Measurements from ENCODE around the gene MAP2K3.

Gene MAP2K3

DNA sequence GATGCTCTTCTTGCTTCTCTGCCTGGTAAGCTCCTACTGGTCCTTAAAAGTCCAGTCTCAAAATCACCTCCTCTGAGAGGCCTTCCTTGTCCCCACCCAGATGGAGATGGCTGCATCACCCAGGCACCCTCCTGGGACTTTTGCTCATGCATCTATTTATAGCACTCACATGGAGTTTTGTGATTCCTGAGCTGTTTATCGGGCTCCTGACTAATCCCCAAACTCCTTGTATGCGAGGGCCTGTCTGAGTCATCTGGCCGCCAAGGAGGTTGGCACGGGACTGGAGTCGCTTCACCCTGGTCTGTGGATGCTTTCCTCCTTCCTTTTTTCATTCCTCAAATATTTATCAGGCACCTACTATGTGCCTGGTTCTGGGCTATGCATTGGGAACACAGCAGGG, 2.3 kb upstream of the MAP2K3 start:
- no peak for DNase-seq (ENCODE audit: low read depth in 2 of 2, low spot score in 1 of 2)

DNA sequence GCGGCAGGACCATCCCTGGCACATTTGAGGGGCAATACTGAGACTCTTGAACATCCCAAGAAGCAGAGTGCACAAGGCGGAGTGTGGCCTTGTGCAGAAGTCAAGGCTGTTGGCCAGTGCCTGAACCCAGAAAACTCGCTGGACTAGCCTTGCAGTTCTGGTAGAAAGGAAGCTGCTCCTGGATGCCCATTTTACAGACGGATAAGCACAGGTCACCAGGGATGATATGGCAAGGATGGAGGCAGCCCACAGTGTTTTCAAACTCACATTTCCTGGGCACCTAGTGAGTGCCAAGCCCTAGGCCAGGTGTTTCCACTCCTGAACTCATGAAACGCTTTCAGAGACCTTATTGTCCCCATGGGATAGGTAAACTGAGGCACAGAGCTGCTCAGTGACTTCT, 1.7 kb upstream of the MAP2K3 start:
- no peak for DNase-seq (ENCODE audit: low read depth in 2 of 2, low spot score in 1 of 2)

DNA sequence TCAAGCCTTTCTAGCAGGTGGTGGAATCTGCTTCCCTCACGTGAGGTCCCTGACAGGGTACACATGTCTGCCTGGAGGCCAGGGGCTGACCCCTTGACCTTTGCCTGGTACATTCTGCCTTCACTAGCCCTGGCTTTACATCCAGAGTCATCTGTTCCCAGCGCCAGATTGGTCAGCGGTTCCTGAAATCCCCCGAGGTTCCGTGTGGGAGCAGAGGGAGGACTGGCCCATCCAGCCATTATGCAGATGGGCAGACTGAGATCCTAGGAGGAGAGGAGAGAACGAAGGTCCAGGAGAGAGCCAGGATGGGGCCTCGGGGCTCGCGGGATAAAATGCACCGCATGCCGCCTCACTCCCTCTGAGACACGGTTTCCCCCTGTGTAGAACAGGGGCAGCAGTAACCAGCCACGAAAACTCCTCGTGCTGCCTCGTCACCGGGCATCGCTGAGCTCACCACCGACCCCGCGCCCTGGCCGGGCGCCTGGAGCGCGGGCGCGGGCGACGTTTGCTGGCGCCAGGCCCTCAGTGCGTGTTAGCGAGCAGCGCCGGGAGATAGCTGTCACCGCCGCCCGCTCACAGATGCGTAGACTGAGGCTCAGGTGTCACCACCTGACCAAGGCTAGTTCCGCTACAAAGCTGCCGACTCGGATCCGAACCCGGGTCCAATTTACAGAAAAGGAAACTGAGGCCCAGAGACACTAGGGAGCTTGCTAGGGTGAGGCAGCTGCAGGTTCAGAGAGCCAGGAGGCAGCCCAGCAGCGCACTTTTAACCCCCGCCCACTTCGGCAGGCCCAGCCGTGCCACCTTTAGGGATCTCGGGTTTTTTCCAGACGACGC, 811 bp upstream of the MAP2K3 start:
- DNase-seq (ENCODE audit: low read depth in 2 of 2, low spot score in 1 of 2) = no peak

DNA sequence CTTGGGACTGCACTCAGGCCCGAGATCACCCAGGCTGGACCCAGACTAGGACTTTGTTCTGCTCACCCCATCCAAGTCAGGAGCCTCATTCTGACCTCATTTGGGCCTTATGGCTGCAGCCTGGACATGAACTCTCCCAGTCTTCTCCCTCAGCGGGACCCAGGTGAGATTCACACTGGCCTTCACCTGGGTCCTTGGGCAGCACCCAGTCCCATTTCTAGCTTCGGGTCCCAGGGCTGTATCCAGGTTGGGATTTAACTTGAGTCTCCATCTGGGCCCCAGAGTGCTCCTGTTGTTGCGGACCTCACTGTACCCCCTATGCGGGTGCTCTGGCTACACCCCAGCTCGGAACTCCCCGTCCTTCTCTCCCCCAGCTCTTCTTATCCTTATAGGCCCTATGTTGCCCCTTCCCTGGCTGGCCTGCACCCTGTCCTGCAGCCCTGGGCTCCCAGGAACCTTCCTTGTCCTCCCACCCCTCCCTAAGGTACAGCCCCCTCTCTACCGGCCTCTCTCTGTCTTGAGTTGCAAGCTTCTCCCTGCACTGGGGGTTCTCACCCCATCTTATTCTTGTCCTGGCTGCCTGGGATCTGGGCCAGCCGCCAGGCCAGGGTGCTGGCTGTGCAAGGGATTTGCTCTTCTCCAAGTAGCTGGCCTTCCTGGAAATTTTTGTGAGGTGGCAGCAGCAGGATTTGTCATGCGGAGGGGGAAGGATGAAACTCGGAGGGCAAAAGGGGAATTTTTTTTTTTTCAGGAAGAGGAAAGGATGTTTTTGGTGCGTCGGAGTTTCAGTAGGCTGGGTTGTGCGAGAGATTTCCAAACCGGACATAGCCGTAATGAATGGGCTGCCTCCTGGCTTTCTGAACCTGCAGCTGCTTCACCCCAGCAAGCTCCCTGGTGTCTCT, 904 bp downstream of the MAP2K3 start:
- DNase-seq (ENCODE audit: low read depth in 2 of 2, low spot score in 1 of 2) = no peak

DNA sequence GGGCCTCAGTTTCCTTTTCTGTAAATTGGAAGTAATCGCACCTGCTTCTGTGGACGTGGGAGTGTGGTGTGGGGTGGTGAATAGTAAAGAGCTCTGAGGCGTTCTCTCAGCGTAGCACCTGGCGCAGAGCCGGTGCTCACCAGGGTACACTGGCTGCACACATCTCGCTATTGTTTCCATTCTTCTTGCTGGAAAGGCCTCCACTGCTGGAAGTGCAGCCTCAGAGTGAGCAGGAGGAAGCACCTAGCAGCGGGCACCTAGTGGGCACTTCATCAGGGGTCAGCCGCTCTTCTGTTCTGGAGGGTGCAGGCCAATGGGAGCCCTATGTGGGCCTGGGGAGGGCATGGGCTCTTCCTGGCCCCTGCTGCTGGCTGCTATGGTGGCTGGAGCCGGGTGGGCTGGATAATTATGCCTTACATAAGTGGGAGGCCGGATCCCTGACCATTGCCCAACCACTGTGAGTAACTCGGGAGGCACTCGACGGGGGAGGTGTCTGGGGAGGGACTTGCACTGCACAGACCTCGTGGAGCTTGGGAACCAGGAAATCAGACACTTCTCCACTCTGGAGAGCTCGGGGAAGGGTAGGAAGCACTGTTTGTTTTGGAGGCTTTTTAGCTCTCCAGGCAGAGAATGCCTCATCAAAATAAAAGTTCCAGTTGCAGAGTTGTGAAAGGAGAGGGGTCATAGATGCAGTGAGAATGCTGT, 1.7 kb downstream of the MAP2K3 start:
- no peak for DNase-seq (ENCODE audit: low read depth in 2 of 2, low spot score in 1 of 2)

DNA sequence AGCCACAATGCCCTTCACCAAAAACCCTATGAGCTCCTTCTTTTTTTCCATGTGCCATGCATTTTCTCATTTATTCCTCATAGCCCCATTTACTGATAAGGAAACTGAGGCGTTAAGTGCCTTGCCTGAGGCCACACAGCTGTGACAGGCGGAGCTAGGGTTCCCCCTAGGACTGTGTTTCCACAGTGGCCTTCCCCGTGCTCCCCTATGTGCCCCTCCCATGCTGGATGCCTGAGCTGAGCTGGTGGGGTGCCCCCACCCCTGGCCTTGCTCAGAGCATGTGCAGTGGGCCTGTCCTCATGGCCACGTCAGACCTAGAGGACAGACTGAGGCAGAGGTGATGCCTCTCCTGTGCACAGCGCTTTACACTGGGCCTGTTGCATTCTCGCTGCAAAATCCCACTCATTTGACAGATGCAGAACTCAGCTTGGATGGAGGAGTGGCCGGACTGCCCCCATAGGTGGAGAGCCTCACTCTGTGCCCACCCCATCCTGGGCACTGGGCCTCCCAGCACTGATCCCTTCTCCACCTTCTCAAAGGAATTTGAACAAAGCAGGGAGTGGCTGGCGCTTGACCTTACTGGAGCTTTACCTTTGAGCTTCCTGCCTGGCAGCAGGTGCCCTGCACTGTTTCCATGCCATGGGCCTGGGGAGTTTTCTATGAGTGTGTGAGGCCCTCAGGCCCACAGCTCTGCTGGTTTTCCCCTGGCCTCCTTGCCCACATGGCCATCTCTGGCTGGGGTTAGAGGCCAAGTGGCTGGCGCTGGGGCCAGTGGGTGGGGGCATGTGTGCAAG, 2.6 kb downstream of the MAP2K3 start:
- DNase-seq (ENCODE audit: low read depth in 2 of 2, low spot score in 1 of 2) = no peak

DNA sequence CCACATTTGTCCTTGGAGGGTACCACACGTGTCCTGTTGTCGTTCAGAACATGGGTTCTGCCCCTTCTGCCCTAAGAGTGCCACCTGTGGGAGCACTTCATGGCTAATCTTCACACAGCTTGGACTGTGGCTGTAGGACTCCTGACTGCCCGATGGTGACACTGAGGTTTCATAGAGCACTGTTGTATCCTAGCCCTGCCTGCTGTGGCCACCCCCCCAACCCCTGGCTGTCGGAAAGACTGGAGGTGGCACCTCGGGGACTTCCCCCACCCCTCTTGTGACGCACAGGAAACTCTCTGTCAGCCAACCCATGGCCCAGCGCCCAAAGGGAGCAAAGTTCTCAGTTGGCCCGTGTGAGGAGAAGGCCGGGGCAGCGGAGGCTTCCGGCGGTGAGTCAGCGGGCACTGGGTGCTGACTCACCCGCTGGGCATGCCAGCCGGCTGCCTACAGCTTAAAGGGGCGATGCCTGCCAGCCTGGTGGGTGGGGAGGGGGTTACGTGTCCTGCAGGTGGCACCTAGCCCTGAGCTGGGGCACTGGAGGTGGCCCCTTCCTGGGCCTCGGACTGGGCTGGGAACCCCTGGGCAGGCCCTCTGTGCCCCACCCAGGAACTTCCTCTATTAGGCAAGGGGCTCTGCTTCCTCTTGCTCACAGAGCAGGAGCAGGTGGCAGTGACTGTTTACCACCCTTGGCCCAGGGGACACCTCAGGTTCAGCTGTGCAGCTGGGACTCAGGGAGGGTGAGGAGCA, 3.4 kb downstream of the MAP2K3 start:
- DNase-seq (ENCODE audit: low read depth in 2 of 2, low spot score in 1 of 2) = peak; percentile 91 to 95

DNA sequence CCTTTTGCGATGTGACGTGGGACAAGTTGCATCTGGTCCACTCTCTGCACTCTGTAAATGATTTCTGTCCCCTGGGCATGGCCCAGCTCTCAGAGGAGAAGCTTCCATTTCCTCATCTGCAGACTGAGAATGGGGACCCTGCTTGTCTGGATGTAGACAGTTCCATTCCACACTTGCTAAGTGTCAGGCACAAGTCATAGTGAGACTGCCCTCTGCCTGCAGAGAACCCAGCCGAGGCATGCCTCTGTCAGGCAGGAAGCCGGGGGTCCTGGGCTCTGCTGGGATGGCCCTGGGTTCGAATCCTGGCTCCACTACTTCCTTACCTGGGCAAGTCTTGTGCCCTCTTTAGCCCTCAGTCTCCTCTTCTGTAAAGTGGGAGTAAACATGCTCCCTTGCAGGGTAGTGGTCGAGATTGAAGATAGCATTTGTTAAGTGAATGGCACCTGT, 4.1 kb downstream of the MAP2K3 start:
- DNase-seq (ENCODE audit: low read depth in 2 of 2, low spot score in 1 of 2) = no peak

DNA sequence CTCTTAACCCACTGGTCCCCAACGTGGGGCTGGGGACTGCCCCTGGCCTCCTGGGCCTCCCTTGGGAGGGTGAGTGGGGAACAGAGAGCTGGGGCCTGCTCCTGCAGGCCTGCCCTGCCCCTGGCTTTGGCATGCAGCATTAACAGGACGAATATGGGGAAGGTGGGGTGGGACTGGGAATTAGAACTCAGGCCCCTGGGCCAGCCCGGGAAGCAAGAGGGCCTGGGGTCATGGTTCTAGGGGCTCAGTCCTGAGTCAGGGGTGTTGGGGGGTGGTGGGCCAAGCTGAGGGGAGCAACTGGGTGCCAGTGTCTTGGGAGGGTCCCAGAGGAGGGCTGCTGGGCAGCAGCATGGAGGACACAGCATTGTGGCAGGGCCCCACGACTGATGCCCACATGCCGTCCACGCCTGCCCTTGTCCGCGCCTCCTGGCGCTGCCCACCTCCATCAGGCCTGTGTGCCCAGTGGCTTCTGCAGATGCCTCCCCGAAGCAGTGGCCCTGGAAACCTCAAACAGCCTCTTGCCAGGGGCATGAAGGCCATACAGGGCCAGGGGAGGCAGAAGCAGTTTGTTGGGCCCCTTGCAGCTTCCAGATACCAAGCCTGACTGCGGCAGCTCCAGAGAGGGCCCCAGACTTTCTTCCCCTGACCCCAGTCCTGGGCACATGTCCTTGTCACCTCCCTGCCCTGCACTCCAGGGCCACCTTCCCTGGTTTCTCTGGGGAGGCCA, 4.8 kb downstream of the MAP2K3 start:
- DNase-seq (ENCODE audit: low read depth in 2 of 2, low spot score in 1 of 2) = no peak

DNA sequence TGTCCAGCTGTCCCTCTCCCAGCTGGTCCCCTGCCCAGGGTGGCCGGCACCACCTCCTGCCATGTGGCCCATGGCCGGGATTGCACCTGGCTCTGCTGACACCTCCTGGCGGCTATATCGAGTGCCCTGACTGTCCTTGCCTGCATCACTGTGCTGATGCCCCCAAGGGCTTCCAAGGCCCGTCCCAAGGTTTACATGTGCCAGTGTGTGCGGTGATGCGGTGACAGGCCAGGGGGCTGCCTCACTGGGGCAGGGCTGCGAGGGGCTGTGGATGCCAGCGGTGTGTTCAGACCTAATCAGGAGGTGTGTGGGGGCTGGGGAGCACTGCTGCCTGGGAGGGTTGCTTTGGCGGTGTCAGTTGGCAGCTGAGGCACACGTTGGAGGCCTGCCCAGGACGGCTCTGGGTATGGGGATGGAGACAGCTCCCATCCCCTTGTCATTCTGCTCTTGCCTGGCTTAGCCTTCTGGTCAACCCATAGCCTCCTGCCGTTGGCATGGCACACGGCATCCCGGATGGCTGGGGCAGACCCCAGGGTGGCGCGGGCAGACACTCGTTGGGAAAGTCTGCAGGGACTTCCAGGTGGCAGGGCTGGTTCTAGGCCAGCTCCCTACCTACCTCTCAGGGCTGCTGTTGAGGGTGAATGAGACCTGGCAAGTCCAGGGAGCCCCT, 5.5 kb downstream of the MAP2K3 start:
- no peak for DNase-seq (ENCODE audit: low read depth in 2 of 2, low spot score in 1 of 2)

DNA sequence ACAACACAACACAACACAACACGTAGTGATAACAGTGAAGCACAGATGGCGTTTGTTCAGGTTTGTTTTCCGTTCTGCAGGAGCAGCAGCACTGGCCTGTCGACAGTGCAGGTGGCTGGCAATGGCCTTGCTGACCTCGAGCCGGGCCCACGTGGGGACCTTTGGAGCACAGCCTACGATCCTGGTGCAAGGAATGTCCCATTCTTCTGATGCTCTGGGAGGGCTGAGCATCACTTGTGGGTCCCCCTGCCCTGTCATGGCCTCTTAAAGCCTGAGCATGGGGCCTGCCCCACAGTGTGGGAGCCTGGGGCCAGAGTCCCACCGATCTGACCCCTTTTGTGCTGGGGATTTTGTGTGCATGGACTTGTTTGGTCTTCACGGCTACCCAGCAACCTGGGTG, 6.8 kb downstream of the MAP2K3 start:
- DNase-seq (ENCODE audit: low read depth in 2 of 2, low spot score in 1 of 2) = no peak

DNA sequence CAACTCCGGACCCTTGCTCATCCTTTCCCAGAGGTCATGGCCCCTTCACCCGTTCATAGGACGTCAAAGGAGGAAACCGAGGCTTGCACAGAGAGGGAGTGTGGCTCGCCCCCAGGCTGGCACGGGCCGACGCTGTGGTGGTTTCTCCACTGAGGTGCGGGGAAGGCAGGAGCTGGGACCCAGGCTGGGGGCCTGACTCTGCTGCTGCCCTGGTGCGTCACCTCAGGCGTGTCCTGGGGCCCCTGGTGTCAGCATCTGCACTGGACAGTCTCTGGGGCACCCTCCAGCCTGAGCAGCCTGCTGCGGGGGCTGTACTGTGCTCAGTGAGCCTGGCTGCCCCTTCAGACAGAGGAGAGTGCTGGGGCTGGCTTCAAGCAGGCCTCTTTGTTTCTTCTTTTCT, 7.4 kb downstream of the MAP2K3 start:
- DNase-seq (ENCODE audit: low read depth in 2 of 2, low spot score in 1 of 2) = no peak

DNA sequence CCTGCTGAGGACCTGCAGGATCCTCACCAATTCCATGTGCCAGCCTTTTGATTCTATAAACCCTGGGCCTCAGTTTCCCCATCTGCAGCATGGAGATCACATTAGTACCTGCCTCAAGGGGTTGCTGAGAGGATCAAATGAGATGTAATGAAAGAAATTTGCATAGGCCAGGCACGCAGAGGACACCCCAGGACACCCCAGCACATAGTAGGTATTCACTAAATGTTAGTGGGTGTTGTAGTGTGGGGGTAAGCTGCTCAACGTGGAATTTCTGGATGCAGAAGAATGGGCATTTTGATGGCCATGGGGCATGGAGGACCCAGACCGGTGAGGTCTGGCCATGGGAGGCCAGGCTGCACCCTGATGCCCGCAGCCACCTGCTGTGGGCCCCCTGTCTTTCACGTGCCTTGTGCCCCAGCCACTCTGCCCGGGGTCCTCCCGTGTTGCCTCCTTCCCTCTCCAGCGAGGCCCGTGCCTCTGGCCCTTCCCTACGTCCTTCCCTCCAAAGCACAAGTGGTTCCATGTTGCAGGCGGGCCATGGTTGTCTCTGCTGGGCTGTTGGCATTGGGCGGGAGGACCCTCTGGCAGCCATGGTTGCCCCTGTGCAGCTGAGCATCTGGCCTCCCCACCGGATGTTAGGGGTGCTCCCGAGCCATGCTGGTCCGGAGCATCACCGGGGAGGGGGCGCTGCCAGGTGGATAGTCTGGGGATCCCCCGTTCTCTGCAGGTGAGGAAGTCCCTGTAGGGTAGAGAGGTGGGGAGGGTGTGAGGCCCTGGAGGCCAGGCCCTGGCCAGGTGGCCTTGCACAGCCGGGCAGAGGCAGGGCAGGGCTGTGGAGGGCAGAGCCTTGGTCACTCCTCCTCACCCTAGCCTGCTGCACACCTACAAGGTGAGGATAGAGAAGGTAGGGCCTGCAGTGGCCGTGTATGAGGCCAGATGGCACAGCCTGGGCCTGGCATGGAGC, 8.6 kb downstream of the MAP2K3 start:
- DNase-seq (ENCODE audit: low read depth in 2 of 2, low spot score in 1 of 2) = no peak

DNA sequence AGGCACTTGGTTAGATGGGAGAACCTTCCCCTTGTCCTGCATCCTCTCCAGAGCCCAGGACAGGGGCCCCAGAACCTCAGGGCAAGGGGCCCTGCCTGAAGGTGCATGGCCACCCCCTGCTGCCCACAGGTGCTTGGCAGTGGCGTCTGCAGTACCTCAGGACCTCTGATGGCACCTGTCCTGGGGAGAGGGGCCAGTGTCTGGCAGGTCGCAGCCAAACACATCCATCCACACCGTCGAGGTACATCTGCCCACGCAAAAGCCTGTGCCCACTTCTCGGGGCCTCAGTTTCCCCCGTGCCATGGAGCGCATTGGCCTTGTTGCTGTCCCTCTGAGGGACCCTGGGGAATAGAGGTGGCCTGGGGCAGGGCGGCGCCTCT, 9.3 kb downstream of the MAP2K3 start:
- DNase-seq (ENCODE audit: low read depth in 2 of 2, low spot score in 1 of 2) = no peak

DNA sequence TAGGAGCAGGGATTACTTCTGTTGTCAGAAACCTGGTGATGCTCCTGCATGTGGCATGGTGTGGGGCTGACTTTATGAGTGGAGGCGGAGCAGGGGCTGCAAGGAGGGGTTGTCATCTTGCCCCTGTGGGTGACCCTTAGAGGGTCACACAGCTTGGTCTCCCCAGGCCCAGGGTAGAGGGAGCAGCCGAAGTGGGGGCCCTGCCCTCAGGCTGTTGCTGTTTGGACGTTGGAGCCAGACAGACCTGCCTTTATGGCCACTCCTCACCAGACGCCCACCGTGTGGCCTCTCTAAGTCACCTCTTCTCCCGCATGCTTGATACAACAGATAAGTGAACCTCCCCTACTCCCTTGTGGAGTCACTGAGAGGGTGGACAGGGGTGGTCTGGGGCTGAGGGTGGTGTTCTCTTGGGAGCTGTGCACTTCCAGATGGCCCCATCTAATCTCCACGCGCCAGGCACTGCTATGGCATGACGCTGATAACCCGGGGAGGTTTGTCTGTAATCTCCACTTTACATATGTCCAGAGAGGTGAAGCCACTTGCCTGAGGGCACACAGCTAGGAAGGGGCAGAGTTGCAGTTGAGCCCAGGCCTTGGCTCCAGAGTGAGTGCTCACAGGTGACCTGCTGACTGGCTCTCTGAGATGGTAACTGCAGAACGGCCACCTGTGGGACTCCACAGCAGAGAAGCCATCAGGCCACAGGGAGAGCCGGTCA, 10.0 kb downstream of the MAP2K3 start:
- DNase-seq (ENCODE audit: low read depth in 2 of 2, low spot score in 1 of 2) = no peak

DNA sequence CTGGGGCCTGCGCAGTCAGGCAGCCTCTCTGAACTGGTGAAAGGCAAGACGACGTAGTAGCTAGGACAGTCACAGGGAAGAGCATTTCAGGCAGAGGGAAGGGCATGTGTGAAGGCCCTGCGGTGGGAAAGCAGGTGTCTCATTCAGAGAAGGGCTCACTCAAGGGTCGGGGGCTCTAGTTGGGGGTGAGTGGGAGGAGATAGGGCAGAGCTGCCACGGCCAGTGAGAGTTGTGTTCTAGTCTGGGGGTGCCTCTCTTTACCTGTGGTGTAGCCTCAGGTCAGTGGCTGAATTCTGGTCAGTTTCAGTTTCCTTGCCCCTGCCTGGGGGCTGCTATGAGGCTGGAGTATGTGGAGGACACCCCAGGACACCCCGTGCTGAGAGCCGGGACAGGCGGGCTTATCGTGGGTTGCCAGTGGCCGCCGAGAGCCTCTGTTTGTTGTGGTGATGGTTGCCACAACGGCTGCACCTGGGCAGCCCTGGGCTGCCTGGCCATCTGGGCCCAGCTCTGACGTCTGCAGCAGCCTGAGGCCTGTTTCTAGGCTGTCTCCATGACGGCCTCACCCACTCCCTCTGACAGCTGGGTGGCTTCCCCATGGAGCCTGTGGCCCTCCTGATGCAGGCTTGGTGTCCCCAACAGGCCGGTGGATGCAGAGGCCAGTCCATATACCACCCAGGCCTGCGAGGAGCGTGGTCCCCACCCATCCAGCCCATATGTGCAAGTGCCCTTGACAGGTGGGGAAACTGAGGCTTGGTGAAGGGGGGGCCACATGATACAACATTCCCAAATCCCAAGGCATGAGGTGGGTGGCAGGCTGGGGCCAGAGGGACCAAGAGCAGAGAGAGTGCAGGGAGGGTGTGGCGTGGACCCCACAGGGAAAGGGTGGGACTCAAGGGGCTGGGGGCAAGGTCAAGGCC, 10.8 kb downstream of the MAP2K3 start:
- no peak for DNase-seq (ENCODE audit: low read depth in 2 of 2, low spot score in 1 of 2)

All from stimulated activated CD8-positive, alpha-beta memory T cell treated with anti-CD3 and anti-CD28 coated beads, Interleukin-4, amount 100 ng/mL, for 1 hour (primary cell).